GM18858 (cell line): Measurements from ENCODE around the gene GPR63.

Source experiments
- ATAC-seq: cut with Tn5 transposase; IDR thresholded peaks from one replicate; pipeline ENCODE4 v1.9.1; 2021; ENCODE audit not compliant: unreplicated experiment

Gene GPR63

DNA sequence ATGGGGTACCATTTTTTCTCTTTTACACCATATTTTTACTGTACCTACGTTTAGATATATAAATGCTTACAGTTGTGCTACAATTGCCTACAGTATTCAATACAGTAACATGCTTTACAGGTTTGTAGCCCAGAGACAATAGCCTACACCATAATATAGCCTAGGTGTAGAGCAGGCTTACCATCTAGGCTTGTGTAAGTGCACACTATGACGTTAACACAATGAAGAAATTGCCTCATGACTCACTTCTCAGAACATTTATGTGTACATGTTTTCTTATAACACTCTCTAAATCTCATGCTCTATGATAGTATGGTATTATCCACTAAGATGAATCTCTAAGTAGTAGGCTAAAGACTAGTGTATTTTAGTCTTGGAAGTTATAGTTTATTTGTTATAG is 13.5 kb downstream of the GPR63 start:
- ATAC-seq: no peak

DNA sequence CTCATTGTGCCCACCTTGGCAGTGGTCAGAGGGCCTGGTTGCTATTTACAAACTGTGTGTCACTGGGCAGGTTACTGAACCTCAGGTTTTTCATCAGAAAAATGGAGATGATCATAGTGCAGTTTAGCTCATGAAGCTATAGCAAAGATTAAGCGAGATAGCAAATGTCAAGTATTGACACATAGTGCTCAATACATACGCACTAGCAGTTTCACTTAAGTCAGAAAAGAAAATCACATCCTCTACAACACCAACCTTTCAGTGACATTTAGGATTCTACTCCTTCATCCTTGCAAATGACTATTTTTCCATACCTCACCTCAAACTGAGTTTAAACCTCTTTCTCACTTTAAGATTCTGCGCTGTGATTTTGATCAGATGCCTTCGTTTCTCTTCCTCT is 16.2 kb downstream of the GPR63 start:
- ATAC-seq: no peak

DNA sequence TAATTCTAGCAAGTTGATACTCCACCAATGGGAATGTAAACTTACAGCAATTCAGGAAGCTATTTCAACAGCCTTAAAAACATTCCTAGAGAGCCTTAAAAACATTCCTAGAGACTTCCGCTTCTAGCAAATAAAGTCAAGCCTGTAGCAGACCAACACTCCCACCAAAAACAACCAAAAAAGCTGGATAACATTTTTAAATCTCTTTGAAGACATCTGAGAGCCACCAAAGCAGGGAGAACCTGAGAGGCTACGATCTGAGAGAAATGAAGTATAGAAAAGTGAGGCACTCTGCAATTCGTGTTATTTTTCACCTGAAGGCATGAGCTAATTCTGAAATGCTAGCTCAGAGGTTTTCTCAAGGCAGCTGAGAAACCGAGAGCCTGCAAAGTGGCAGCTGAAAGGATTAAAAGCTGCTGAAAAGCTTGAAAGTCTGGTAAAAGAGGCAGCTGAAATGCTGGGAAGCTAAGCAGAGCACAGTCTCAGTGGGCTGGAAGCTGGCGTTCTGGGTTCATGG is 20.9 kb downstream of the GPR63 start:
- ATAC-seq: no peak

DNA sequence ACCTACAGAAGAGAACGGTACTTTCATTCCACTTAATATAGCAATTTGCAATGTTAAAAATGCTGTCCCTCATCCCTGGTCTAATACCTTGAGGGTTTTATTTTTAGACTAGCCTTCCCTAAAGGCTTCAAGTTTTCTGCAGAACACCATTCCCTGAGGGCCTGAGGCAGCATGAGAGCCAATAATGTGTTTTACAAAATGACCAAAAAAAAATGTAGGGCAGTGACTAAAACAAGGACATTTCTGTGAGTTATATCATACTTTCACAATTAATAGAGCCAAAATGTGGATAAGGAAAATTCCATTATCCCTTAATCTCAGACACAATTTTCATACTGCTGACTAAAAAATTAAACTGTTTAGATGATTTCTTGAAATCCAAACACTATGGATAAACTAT is 22.7 kb downstream of the GPR63 start:
- no peak for ATAC-seq

DNA sequence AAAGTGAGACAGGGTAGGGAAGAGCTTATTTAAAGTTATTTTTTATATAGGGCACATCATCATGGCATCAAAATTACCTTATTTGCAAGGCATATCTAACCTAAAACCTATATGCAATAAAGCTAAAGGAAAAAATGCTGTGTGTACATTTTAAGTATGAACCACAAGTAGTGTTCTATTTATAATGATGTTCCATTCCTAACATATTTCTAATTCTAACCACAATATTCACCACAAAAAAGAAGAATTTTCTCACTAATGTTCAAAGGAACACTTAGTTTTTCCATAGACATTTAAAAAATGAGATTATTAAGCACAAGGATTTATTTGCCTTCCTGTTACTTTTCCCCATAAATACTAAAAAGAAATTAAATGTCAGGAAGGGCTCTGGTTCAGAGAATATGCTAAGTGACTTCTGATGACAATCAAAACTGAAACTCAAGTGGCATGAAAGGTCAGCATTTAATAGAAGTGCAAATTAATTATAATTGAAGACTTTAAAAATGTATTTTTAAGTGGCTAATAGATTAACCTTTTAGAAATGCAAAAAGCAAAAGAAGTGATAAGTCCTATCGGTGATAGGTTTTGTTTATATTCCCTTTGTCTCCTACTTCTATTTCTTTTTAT is 25.1 kb downstream of the GPR63 start:
- peak; percentile 60 for ATAC-seq

DNA sequence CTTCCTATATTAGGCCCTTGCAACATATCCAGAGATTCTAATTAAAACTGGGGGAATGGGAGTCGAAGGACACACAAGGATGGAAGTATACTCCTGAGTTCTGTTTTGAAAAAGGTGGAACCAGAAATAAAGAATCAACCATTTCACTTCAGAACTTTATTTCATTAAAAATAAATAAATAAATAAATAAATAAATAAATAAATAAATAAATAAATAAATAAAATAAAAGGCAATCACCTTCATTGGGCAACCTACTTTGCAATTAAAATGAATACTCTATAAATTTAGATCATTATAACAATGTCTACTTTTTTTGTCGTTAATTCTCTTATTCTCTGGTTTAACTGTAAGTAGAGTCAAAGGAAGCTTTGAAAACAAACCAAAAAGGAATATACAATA is 25.6 kb downstream of the GPR63 start:
- no peak for ATAC-seq

DNA sequence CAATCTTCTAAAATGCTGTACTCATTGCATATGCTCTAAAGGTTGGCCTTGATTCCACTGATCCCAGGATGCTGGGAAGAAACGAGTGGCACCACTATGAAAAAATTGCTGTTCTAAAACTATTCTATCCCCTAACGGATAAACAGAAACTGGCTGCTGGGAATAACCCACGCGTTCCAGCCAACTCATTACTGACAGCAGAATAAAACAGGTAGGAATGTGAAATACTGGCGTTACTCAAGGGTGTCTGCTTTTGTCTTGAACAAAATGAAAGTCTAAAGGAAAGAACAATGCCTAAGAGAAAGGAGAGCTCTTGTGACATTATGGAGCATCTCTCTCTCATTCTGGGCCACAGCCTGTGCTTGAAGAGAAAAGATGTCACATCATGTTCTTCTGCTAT is 26.1 kb downstream of the GPR63 start:
- ATAC-seq: no peak

DNA sequence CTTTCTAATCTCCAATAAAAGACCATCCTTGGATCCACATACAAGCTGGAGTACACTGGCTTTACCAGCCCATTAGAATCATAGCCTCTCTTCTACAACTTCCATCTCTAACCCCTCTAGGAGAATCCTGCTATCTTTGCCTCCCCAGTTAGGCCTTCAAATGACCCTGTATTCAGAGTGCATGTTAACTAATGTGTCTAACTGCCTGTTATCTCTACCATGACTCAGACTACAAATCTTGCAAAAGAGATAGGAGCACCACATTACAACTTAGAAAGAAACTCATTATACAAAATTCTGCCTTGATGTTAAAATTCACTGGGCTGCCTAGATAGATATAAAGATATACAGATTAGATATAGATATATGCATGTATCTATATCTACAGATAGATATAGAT is 28.2 kb downstream of the GPR63 start:
- ATAC-seq: no peak

DNA sequence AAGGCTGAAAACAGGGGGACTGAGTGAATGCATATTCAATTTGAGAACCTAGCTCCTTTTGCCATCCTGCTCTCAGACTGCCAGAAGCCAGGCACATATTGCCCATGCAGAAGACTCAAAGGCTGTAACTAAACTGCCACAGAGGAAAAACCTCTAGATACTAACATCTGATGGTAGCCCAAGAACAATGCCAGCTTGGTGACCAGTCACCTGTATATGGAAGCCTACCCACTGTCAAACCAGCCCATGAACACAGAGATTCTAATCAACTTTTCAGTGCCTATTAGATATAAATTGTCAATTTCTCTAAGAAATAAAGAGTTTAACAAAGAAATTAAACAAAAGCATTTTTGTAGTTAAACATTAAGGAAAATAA is 34.2 kb downstream of the GPR63 start:
- ATAC-seq: no peak

DNA sequence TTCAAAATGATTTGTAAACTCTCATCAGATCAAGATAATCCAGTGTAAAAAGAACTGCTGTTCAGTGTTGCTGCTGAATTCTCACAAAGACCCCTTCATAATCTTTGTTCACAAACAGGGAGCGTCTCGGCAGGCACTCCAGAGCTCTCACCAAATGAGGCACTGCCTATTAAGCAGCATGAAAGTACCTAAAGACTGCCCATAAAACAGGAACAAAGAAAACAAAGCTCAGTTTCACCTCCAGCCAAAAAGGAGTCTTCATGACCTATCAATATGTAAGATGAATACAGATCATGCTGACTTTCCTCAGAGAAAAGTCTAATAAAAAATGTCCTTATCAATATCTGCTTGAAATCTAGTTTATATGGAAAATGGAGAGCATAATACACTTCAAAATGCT is 41.8 kb downstream of the GPR63 start:
- peak; percentile 98 for ATAC-seq

DNA sequence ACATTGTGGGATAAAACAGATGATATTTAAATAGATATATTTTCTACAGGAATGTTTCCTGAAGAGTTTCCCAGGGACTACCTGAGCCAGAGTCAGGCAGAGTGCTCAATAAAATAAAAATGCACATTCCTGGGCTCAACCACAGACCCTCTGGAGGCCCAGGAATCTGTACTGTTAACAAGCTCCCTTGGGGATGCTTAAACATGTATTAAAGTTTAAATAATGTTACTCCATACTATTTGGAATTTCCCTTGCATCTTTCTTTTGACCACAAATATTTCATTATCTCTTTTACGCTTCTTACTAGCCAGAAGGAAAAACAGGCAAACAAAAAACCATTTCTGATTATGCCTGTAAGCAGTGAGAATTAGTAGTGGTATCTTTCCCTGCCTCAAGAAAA is 42.3 kb downstream of the GPR63 start:
- peak; percentile 13 for ATAC-seq

DNA sequence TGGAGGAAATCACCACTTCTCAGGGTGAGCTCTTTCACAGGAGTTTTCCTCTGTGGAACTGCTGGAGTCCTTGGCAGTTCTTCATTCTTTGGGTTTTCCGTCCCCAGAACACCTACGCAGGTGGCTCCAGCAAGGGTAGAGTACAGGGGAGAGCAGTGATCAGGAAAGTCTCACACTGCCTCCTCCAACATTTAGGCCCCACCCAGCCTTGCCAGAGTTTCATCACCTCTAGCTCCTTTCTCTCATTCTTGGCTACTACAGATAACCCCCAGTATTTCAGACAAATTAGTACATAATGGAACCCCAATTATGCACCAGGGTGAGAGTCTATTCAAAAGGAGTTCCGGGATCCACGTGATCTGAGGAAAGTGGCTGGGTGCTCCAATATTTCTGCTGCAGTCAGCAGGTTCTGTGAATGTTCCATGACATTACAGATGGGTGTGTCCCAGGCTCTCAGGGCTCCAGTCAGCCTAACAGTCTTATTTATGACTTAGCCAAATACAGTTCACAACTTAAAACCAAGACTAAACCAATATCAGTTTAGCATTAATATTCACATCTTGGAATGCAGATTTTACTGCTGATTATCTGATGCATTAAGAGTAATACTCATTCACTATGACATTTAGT is 44.6 kb downstream of the GPR63 start:
- ATAC-seq: no peak

DNA sequence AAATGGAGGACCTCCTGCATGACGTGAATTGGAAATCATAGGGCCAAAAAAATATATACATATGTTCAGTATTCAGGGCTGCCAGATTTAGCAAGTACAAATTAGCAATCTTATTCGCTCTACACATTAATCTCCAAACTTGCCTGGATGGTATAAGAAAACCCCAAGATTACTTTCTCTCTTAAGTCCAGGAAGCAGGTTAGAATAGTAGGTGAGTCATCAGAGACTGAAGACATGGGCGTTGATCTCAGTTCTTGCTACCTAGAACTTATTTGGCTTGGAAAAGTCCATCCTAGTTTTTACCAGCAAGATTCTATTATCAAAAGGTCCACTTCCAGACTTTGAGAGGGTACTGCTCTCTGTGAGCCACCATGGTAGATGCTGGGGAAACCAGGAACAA is 47.4 kb downstream of the GPR63 start:
- ATAC-seq: no peak

DNA sequence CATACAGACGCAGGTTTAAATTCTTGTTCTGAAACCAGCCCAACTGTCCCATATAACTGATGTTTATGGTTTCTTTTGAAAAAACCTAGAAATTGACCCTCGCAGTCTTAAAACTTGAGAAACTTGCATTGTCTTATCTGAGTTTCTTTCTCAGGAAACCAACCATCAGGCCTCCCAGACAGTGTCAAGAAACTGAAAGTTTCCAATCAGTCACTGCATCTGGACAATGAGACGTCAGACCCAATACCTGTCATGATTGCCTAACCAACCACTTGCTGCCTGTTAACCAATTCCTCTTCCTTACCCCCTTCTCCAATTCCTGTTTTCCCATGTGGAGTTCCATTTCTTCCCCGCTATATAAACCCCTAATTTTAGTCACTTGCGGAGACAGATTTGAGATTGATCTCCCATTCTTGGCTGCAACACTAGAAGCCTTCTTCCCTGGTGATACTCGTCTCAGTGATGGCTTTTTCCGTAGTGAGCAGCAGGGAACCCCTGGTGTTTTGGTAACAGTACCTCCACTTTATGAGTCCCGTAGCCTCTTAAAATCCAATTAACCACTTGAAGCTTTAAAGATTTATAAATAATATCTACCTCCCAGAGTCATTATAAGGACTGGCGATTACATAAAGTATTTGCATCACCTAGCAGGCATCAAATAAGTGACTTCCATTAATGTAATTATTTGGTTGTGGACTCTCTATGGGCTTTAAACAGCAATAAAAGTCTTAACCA is 49.3 kb downstream of the GPR63 start:
- ATAC-seq: no peak

DNA sequence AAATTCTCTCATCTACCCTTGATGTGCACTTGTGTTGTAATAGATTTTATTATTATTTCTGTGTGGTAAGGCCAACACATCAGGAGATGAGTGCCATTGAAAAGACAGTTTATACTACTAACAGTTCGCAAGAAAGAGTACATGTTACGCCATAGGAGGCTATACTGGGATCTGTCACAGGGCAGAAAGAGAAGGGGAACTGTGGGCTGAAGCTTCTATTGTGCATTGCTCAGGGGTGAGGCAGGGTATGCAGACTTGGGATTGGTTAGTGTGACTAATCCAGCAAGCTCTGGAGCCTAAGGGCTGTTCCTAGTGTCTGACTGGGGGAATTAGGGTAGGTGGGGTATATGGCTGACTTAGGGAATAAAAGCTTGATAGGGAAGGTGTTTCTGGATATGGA is 50.9 kb downstream of the GPR63 start:
- ATAC-seq: no peak

DNA sequence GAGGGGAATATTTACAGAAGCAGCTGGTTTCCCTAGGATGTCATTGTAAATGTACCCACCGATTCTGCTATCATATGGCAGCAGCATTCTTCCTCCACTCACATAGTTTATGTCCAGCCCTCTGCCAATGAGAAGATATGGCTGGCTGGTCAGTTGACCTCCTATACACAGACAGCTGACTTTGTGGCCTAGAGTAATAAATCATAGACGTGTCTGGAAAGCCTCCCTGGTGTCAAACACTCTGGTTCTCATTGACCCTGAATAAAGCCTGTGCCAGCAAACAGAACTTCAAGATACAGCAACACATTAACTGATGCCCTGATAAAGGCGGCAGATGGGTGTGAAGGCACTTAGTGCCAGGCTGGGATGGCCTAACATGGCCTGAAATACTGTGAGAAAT is 52.6 kb downstream of the GPR63 start:
- ATAC-seq: no peak

DNA sequence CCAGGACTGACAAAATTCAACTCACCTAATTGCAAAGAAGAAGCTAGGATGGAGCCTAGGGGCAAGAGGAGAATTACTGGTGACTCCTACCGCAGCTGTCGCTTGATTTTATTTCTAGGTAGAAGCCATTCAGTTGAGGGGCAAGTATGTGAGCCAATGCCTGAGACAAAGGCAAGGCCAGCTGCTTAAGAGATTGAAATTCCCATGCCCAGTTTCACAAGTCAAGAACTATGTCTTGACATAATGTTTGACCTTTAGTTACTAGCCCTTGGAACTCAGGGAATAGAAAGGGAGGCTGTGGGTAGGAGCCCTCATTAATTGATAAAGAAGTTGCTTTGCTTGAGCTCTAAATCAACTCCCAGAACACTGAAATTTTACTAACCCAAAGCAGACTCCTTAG is 54.0 kb downstream of the GPR63 start:
- ATAC-seq: no peak

DNA sequence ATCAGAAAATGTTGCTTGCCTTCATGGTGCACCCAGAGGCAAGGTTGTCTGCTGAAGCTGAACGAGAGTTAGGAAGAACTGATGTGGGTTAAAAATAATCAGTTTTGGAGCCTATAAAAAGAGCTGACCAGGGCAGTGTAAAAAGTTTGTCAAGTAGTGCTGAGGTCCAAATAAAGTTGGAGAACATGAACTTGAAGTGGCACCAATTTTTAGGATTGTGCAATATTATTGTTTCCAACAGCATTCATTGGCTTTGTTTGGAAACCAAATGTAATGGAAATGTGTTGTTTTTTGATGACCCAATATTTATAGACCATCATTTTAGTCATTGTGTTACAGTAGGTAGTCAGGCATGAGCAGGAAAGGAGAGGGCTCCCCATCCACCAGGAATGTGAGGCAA is 55.7 kb downstream of the GPR63 start:
- ATAC-seq: no peak

DNA sequence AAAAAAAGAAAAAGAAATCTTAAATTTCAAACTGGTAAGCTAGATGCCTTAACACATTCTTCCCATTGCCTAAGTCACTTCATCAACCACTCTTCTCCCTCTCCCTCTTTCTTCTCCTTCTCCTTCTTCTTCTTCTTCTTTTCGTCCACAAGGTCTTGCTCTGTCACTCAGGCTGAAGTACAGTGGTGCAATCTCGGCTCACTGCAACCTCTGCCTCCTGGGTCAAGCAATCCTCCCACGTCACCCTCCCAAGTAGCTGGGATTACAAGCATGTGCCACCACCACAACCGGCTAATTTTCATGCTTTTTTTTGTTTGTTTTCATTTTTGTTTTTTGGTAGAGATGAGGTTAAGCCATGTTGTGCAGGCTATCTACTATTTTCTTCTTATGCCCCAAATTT is 60.2 kb downstream of the GPR63 start:
- no peak for ATAC-seq

DNA sequence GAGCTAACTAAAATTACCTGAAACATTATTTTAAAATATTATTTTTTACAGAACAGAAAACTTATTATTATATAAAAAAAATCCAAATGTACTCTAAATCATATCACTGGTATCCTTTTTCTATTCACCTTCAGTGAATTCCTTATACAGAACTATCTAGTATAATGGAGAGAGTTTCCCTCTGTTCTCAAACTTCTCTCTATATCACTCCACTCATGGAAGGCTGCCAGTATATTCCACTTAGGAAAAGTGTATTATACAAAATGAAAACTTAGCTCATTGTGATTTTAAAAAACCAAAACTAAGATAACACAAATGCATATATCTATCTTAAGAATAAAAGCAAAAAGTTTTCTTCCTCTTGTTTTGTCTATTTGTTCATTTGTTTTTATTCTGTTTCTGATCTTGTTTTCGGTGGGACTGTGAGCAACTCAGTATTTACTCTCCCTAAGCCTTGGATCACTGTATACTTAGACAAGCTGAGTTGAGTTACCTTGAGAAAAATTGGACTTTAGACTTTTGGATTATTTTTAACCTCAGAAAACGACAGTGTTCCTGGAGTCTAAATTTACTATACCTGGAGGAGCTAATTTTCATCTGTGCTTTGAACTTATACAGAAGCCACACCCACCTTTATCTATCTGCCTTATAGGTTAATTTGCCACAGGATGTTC is 61.4 kb downstream of the GPR63 start:
- no peak for ATAC-seq

DNA sequence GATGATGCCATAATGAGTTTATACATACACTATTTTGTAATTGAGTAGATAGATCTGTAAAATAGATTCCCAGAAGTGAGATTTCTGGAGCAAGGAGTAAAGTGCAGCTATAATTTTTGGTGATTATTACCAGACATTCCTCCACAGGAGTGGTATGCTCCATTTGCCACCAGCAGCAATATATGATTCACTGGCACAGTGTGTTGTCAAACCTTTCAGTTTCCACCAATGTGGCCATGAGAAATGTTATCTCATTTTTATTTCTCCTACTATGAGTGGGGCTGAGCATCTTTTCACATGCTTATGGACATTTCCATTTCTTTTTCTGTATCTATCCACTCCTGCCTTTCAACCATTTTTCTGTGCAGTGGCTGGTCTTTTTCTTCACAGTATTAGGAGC is 70.5 kb downstream of the GPR63 start:
- no peak for ATAC-seq

DNA sequence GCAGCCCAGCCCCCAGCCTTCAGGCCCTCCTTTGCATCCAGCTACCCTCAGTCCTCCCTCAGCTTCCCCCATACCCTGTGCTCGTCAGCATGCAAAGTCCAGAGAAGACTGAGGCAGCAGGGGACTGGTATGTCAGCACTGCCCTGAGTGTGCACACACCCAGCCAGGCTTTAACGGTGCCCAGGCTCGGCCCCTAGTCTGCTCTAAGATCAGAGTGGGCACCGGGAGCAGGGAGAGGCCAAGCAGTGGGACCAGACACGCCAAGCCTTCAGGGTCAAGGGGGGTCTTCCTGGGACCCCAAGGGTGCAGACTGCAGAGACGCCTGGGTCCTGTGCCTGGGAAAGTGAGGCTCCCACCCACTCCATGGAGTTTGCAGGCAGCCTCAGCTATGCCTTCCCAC is 74.7 kb downstream of the GPR63 start:
- no peak for ATAC-seq
